ENCODE measurements around the gene ZDHHC4.

ZDHHC4 gene

GRCh38 chr7:6532516-6532915, 44.7 kb upstream of the ZDHHC4 start:
- intact Hi-C loops (cut with DNase I; ENCODE audit: low total_unique reads): no loop called here
- no peaks in the 10 kb centered on the region for H3K36me3 ChIP-seq
- H3K27me3 ChIP-seq: peaks cover 0 to 88% of the 10 kb centered on the region in 2 donors
- no peak for DNase-seq
- H3K4me3 ChIP-seq: no peak overlapping the region
- TF ChIP-seq CTCF (IDR thresholded peaks at IDR 0.05): no peak
- H3K9me3 ChIP-seq: no peaks in the 10 kb centered on the region
- peaks cover 0 to 22% (median 13%) of the 10 kb centered on the region in 4 donors for H3K4me1 ChIP-seq
- no peak overlapping the region for H3K27ac ChIP-seq

DNA sequence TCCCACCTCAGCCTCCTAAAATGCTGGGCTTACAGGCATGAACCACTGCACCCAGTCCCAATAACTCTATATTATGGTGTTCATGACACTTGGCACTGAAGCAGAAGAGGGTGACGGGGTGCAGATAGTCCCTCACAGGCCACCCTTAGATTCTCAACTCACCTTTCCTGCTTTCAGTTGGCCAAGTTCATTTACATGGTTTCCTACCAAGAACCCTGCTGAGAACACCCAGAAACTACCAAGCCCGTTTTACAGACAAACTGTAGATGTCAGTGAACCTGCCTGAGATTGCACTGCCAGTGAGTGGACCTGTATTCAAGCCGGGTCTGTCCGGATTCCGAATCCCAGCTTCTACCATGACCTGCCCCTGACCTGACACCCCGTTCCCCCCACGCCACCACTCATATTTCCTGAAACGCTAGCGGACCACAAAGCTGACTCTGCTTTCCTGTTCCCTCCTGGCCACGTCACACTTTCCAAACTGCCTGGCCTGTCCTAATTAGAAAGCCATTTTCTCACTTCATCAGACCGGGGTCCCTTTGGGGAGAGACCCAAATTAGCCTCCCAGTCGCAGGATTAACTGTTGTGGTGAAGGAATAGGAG, 43.3 kb upstream of the ZDHHC4 start:
- no peak for TF ChIP-seq CTCF (IDR thresholded peaks at IDR 0.05)
- Histone ChIP-seq H3K36me3 (no peaks in the 10 kb centered on the region), H3K27ac (no peak overlapping the region), H3K9me3 (no peaks in the 10 kb centered on the region), H3K27me3 (peaks cover 0 to 88% of the 10 kb centered on the region in 2 donors), H3K4me3 (no peak overlapping the region), H3K4me1 (peaks cover 0 to 22% (median 13%) of the 10 kb centered on the region in 4 donors)
- DNase-seq: no peak
- intact Hi-C loops (cut with DNase I; ENCODE audit: low total_unique reads): no loop called here

GRCh38 chr7:6536262-6537260, 40.7 kb upstream of the ZDHHC4 start:
- no peak overlapping the region for H3K27ac ChIP-seq
- peaks cover 0 to 10% (median 8%) of the 10 kb centered on the region in 4 donors for H3K4me1 ChIP-seq
- DNase-seq: no peak
- H3K36me3 ChIP-seq: no peaks in the 10 kb centered on the region
- no peak overlapping the region for H3K4me3 ChIP-seq
- intact Hi-C loops (cut with DNase I; ENCODE audit: low total_unique reads): no loop called here
- H3K9me3 ChIP-seq: no peaks in the 10 kb centered on the region
- TF ChIP-seq CTCF (IDR thresholded peaks at IDR 0.05): no peak
- H3K27me3 ChIP-seq: peaks cover 0 to 85% of the 10 kb centered on the region in 2 donors

DNA sequence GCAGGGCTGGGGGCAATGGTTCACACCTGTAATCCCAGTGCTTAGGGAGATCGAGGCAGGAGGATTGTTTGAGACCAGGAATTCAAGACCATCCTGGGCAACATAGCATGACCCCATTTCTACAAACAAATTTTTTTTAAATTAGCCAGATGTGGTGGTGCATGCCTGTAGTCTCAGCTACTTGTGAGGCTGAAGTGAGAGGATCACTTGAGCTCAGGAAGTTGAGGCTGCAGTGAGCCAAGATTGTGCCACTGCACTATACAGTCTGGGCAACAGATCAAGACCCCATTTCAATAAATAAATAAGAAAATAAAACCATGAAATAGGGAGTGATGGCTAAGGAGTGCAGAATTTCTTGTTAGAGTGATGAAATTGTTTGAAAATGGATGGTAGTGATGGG, 34.9 kb upstream of the ZDHHC4 start:
- Histone ChIP-seq H3K4me1 (no peaks in the 10 kb centered on the region), H3K4me3 (no peak overlapping the region), H3K27me3 (peaks cover 0 to 44% of the 10 kb centered on the region in 2 donors), H3K27ac (no peak overlapping the region), H3K9me3 (no peaks in the 10 kb centered on the region), H3K36me3 (no peaks in the 10 kb centered on the region)
- TF ChIP-seq CTCF (IDR thresholded peaks at IDR 0.05): no peak
- intact Hi-C loops (cut with DNase I; ENCODE audit: low total_unique reads): no loop called here
- no peak for DNase-seq

GRCh38 chr7:6545398-6546126, 31.7 kb upstream of the ZDHHC4 start:
- peaks cover 0 to 17% of the 10 kb centered on the region in 2 donors for H3K27me3 ChIP-seq
- DNase-seq: no peak
- H3K36me3 ChIP-seq: no peaks in the 10 kb centered on the region
- no peaks in the 10 kb centered on the region for H3K4me1 ChIP-seq
- no peak overlapping the region for H3K27ac ChIP-seq
- H3K4me3 ChIP-seq: no peak overlapping the region
- intact Hi-C loops (cut with DNase I; ENCODE audit: low total_unique reads): no loop called here
- no peaks in the 10 kb centered on the region for H3K9me3 ChIP-seq
- TF ChIP-seq CTCF (IDR thresholded peaks at IDR 0.05): no peak

Measured in tibial artery (tissue), 4 donors.